Nephron progenitor cell (in vitro differentiated cells): ENCODE results near the gene TRMT2B.
A peak's percentile ranks its signal among the peaks of the same experiment; 100 is the strongest.

ENCODE experiments used
- DNase-seq: peaks from one replicate; pipeline ENCODE4 v3.0.0; 2021
- H3K27ac Mint-ChIP-seq: 2 replicates; pipeline ENCODE4 v1.8.0; 2021; ENCODE audit warnings: mild to moderate bottlenecking, moderate library complexity, mixed read lengths
- H3K27me3 Mint-ChIP-seq: 2 replicates; pipeline ENCODE4 v1.8.0; 2021; ENCODE audit warnings: mild to moderate bottlenecking, low read depth, mixed read lengths; ENCODE audit not compliant: poor library complexity
- H3K36me3 Mint-ChIP-seq: 2 replicates; pipeline ENCODE4 v1.8.0; 2021; ENCODE audit warnings: low read depth, mixed read lengths
- H3K4me1 Mint-ChIP-seq: 2 replicates; pipeline ENCODE4 v1.8.0; 2021; ENCODE audit warnings: mixed read lengths
- H3K4me3 Mint-ChIP-seq: 2 replicates; pipeline ENCODE4 v1.8.0; 2021; ENCODE audit warnings: mild to moderate bottlenecking, moderate library complexity, mixed read lengths
- H3K9me3 Mint-ChIP-seq: 2 replicates; pipeline ENCODE4 v1.8.0; 2021; ENCODE audit warnings: mild to moderate bottlenecking, moderate library complexity, mixed read lengths
- TF ChIP-seq, protein P1 (sequence below): fragments of 200-600 bp; sonication (generic); IDR thresholded peaks from 2 replicates; pipeline ENCODE4 v1.5.0; 2021; ENCODE audit warnings: antibody characterized with exemption

TRMT2B gene, protein sequence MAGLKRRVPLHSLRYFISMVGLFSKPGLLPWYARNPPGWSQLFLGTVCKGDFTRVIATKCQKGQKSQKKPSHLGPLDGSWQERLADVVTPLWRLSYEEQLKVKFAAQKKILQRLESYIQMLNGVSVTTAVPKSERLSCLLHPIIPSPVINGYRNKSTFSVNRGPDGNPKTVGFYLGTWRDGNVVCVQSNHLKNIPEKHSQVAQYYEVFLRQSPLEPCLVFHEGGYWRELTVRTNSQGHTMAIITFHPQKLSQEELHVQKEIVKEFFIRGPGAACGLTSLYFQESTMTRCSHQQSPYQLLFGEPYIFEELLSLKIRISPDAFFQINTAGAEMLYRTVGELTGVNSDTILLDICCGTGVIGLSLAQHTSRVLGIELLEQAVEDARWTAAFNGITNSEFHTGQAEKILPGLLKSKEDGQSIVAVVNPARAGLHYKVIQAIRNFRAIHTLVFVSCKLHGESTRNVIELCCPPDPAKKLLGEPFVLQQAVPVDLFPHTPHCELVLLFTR

DNA sequence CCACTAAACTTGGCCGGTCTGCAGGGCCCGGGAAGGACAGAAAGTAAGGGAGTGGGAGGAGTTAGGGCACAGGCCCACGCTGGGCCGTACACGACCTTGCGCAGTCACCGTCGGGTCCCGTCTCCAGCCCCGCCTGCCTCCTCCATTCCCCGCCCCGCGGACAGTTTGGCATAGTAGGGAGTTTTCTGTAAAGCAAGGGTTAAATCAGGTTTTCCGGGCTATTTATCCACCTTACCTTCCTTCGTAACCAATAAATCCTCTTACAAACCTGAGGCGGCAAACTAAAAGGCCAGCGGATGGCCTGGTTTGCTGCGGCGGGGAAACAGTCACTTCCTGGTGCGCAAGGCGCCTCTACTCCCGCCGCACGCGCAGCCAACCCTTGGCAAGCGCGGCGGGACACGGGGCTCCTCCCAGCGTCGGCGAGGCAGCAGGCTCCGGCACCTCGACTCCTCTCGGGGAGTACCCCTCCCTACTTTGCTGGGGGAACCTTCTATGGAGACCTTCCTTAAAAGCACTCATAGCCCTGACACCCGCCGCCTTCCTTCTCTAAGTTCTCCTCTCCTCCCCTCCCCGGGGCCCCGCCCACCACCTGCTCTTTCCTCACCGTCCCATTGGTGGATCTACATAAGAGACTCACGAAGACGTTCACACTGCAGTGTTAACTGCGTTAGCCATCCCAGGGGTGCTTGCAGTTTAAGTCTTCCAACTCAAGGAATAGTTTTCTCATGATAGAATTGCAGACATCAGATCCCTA is at the start of gene TRMT2B:
TSS of gene TRMT2B (minus strand) at position 563 of the 754 bp plus-strand sequence. CDS start 9,822 bp downstream, outside the sequence.
- Mint-ChIP-seq H3K36me3 (peaks cover 7% of the 10 kb centered on the region), H3K4me1 (no peaks in the 10 kb centered on the region), H3K27me3 (peaks cover 3% of the 10 kb centered on the region), H3K9me3 (peaks cover 57% of the 10 kb centered on the region), H3K27ac (peak within 1 kb of the TSS; percentile 45), H3K4me3 (peak within 1 kb of the TSS; percentile 86)
- TF ChIP-seq, protein P1, sequence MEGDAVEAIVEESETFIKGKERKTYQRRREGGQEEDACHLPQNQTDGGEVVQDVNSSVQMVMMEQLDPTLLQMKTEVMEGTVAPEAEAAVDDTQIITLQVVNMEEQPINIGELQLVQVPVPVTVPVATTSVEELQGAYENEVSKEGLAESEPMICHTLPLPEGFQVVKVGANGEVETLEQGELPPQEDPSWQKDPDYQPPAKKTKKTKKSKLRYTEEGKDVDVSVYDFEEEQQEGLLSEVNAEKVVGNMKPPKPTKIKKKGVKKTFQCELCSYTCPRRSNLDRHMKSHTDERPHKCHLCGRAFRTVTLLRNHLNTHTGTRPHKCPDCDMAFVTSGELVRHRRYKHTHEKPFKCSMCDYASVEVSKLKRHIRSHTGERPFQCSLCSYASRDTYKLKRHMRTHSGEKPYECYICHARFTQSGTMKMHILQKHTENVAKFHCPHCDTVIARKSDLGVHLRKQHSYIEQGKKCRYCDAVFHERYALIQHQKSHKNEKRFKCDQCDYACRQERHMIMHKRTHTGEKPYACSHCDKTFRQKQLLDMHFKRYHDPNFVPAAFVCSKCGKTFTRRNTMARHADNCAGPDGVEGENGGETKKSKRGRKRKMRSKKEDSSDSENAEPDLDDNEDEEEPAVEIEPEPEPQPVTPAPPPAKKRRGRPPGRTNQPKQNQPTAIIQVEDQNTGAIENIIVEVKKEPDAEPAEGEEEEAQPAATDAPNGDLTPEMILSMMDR, result no peak
- DNase-seq, result peak; percentile 66

DNA sequence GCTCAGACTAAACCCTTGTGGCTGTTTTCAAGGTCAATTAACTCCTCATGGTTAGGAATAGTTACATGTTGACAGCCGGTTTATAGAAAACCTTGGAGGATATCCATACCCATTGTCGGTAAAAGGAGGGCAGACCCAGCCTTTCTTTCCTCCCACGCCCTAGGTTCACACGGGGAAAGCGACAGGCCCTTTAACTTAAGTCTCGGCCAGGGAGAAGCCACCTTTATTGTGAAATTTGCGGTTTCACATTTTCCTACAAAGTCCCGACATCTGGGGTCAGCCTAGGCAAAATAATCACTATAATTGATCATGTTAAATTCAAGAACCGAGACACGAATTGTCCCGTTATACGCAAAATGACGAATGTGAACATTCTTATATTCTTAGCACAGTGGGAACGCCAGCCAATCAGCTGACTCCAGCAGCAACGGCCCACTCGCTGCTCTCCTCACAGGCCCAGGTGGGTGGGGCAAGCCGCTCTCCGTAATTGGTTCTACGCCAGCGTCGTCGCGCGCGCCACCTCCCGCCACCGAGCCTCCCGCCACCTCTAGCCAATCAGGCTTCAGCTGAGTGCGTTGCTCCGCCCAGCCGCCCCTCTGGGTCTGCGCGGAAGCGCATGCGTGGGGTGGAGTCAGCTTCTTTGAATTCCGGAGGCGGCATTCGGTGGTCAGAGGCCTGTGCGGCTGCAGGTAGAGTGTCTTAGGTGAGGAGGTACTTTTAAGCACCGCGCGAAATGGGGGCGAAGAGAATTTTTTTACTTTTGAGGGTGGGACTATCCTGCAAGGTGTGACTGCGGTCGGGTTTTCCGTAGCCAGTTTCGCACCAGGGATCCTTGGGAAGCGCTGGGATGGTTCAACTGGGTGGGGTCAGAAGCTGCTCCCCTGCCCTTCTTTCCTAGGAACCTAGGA is 45.9 kb upstream of the TRMT2B start, which contains the start of gene CENPI:
TSS of gene CENPI (plus strand) at position 659 of the 908 bp plus-strand sequence. CDS start 2,867 bp downstream, outside the sequence.
- Mint-ChIP-seq H3K4me1 (peaks cover 18% of the 10 kb centered on the region), H3K27me3 (peaks cover 3% of the 10 kb centered on the region), H3K27ac (peak within 1 kb of the TSS; percentile 89), H3K9me3 (peaks cover 54% of the 10 kb centered on the region), H3K36me3 (peaks cover 8% of the 10 kb centered on the region), H3K4me3 (peak within 1 kb of the TSS; percentile 92)
- TF ChIP-seq, protein P1, result no peak
- DNase-seq, result peak; percentile 89

DNA sequence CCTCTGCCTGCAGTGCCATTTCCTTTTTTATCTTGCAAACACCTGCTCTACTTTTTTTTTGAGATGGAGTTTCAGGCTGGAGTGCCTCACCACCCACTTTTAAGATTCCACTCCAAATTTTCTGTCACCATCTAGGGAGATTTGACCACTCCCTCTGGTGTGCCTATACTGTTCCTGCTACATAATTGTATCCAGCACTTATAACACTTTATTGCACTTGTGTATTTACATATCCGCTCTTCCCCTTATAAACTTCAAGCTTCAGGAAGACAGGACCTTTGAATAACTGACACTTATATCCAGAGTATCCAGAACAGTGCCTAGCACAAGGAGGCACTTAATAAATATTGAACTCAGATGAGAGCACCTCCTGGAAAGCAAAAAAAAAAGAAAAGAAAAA is 39.9 kb upstream of the TRMT2B start:
- DNase-seq, result no peak
- H3K36me3 Mint-ChIP-seq, result no peaks in the 10 kb centered on the region
- no peaks in the 10 kb centered on the region for H3K4me1 Mint-ChIP-seq
- TF ChIP-seq, protein P1, result no peak
- H3K4me3 Mint-ChIP-seq, result no peak overlapping the region
- H3K27ac Mint-ChIP-seq, result no peak overlapping the region
- peaks cover 60% of the 10 kb centered on the region for H3K9me3 Mint-ChIP-seq
- H3K27me3 Mint-ChIP-seq, result peaks cover 11% of the 10 kb centered on the region

DNA sequence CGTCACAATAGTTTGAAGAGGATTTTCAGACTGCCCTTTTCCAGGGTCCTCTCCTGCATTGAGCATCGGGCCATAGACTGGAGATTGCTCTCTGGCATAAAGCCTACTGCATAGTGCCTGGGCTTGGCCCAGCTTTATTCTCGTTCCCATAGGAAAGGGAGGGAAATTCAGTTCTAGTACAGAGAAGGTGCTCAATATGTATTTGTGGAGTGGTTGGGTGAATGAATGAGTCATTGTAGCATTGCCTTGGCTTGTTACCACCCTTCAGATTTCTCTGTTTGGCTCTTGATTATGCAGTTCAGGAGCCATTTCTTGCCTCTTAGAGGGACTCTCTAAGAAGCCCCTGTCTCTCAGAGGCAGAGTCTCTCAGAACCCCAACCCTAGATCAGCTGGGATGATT is 29.3 kb upstream of the TRMT2B start:
- H3K9me3 Mint-ChIP-seq, result peaks cover 28% of the 10 kb centered on the region
- no peak overlapping the region for H3K27ac Mint-ChIP-seq
- H3K27me3 Mint-ChIP-seq, result peaks cover 18% of the 10 kb centered on the region
- peaks cover 24% of the 10 kb centered on the region for H3K4me1 Mint-ChIP-seq
- TF ChIP-seq, protein P1, result no peak
- no peak overlapping the region for H3K4me3 Mint-ChIP-seq
- H3K36me3 Mint-ChIP-seq, result no peaks in the 10 kb centered on the region
- DNase-seq, result no peak

DNA sequence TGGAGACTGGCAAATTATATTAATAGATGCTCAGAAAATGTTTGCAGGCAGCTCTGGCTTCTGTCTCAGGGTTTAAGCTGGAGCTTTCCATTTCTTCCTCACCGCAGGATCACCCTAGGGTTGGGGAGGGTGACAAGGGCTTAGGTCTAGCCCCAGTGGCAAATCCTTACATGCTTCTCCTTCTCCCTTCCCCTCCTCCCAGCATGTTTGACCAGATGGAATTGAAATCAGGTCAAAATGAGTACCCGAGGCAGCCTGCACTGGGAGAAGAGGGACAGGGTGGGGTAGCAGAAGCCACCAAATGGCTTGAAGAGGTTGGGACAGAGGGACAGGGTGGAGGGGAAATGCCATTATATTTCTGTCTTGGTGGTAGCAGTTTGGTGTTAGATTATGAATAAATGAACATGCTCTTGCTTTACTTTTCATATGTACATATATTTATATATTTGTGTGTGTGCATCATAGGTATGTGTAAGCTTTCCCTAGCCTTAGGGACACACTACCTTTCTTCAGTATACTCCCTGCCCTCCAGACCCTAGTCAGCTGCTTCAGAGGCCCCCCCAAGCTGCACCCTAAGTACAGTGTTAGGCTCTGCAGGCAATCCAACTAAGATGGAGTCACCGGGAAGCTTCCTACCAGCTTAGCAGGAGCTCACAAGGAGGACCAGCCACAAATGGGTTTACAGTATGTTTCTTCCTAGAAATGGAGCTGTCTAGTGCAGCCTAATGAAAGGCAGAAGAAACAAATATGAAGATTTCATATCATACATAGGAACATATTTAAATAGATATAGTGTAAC is 28.6 kb upstream of the TRMT2B start:
- peaks cover 35% of the 10 kb centered on the region for H3K9me3 Mint-ChIP-seq
- peaks cover 18% of the 10 kb centered on the region for H3K27me3 Mint-ChIP-seq
- no peak for DNase-seq
- TF ChIP-seq, protein P1, result no peak
- peak overlapping the region; percentile 36 for H3K4me3 Mint-ChIP-seq
- H3K4me1 Mint-ChIP-seq, result peaks cover 24% of the 10 kb centered on the region
- H3K36me3 Mint-ChIP-seq, result no peaks in the 10 kb centered on the region
- no peak overlapping the region for H3K27ac Mint-ChIP-seq
